Ovary (tissue), 9 donors: ENCODE measurements around the gene EYS. TPM values are rescaled to one million over a fixed set of nuclear protein-coding genes. Genes with fewer than 3 reads are reported as not detected.

Experiments
- DNase-seq, 5 donors: peaks; one replicate each; pipeline ENCODE4 v3.0.0-alpha.2; 2019 to 2020
- H3K27ac ChIP-seq, 2 donors: fragments of 200-600 bp; one replicate each; pipeline versions ENCODE4 v1.5.1 to v1.8.0; 2019 to 2022
- H3K27me3 ChIP-seq: fragments of 200-600 bp; one replicate; pipeline ENCODE4 v1.8.0; 2022
- H3K36me3 ChIP-seq: fragments of 200-600 bp; sonication (generic); one replicate; pipeline ENCODE4 v1.5.1; 2019
- H3K4me1 ChIP-seq: one replicate; pipeline ENCODE4 v1.8.1; 2013; ENCODE audit warnings: mild to moderate bottlenecking, moderate library complexity; ENCODE audit not compliant: insufficient read depth
- H3K4me3 ChIP-seq: fragments of 200-600 bp; sonication (generic); one replicate; pipeline ENCODE4 v1.5.1; 2017
- H3K9me3 ChIP-seq, 2 donors: fragments of 200-600 bp in 1 of 2; sonication (generic) in 1 of 2; one replicate each; pipeline versions ENCODE4 v1.5.1 to v1.8.1; 2013 to 2019; ENCODE audit warnings: mild to moderate bottlenecking in 1 of 2, moderate library complexity in 1 of 2
- CTCF ChIP-seq, 3 donors: fragments of 450-650 bp in 2 of 3; fragments of 200-600 bp in 1 of 3; IDR thresholded peaks; one replicate each; pipeline versions ENCODE4 v1.5.1 to v1.8.0; 2016 to 2022; ENCODE audit warnings: antibody characterized with exemption in 3 of 3, mild to moderate bottlenecking in 1 of 3
- EP300 ChIP-seq: sonication (generic); formaldehyde crosslinking; IDR thresholded peaks from one replicate; pipeline ENCODE4 v1.6.1; 2017; ENCODE audit warnings: antibody characterized with exemption
- POLR2A ChIP-seq: fragments of 450-650 bp; IDR thresholded peaks from one replicate; pipeline ENCODE4 v1.6.1; 2017; ENCODE audit warnings: antibody characterized with exemption, mild to moderate bottlenecking, moderate library complexity
- WGBS, 3 donors: extraction: QIAGEN DNeasy Blood & Tissue Kit in 1 of 3; methylation state at CpG; one replicate each; pipeline versions ENCODE4 v1.1.5 to v1.1.7; 2013 to 2017; 5-methylcytosine and 5-hydroxymethylcytosine counted together
- intact Hi-C, 4 donors: fragments of 100-400 bp; cut with DNase I; formaldehyde crosslinking; loops; one replicate each; pipeline versions ENCODE4 v1.11.0 to v1.15.1; 2022 to 2023
- polyA plus RNA-seq, 2 donors: library from polyadenylated mRNA; stranded (reverse); fragments of 200-250 nt in 1 of 2; fragments of 350-450 nt in 1 of 2; fragmentation: Illumina TruSeq in 1 of 2; extraction: RNeasy Lipid Tissue Mini Kit (QIAGEN cat#74804) in 1 of 2; gene quantifications; one replicate each; pipeline ENCODE4 v1.2.3, GENCODE V29; 2013 to 2014
- total RNA-seq, 7 donors: library from RNA; depleted of rRNA in 2 of 7; stranded (reverse); fragments of >200 nt in 2 of 7; fragmentation: NEBNext Ultra II Directional in 3 of 7; extraction: Animal tissue kit (Norgen Biotek cat#: 25700) in 3 of 7; gene quantifications; one replicate each; pipeline versions ENCODE4 v1.1.0 to v1.2.4, GENCODE V29; 2016 to 2023
- donor health status: DM: no; HTN: no; CAD: no; lungs with moderate emphysema.
- donor health status: DM: no; HTN: no; CAD: no.
- donor health status: Bipolar disorder and iron deficiency.
- donor health status: DM: yes; HTN: yes; CAD: no.
- donor health status: DM: no; HTN: no; CAD: no.
- donor health status: DM: yes; HTN: yes; CAD: no.

Gene EYS
- total and polyA plus RNA-seq, 9 donors: under 0.01 to 0.03 (median 0.01) TPM; not detected in 6

GRCh38 chr6:63947792-63948529 is 1759.1 kb downstream of the EYS start:
- no peaks in the 10 kb centered on the region for H3K27me3 ChIP-seq
- 69 to 75% (median 72%) methylated on average over 3 of the region's 3 CpGs for WGBS, 3 donors
- no peak overlapping the region for H3K4me3 ChIP-seq
- no peak overlapping the region for H3K27ac ChIP-seq
- intact Hi-C loops: no loop called here
- no peaks in the 10 kb centered on the region for H3K9me3 ChIP-seq
- no peaks in the 10 kb centered on the region for H3K4me1 ChIP-seq
- no peaks in the 10 kb centered on the region for H3K36me3 ChIP-seq
- DNase-seq: no peak
- TF ChIP-seq POLR2A (no peak), EP300 (no peak), CTCF (IDR thresholded peaks at IDR 0.05) (no peak)

DNA sequence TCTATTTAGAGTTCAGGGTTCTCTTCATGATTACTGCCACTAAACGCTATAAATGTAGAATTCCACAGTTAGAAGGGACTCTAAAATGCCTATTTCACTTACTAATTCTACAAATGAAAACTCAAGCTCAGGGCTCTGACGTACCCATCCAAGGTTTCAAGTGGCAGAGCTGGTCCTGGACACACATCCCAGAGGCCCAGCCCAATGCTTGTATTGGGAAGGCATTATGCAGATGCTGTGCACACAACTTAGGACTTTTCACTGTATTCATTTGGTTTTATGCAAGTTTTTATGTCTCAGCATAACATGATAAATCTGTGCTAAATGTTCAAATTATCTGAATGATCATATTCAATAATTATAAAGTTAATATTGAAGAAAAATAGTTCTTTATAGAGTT is 1761.0 kb downstream of the EYS start:
- 71 to 89% (median 82%) methylated on average over 2 of the region's 2 CpGs for WGBS, 3 donors
- intact Hi-C loops: no loop called here
- Histone ChIP-seq H3K4me3 (no peak overlapping the region), H3K27ac (no peak overlapping the region), H3K9me3 (no peaks in the 10 kb centered on the region), H3K27me3 (no peaks in the 10 kb centered on the region), H3K4me1 (no peaks in the 10 kb centered on the region), H3K36me3 (no peaks in the 10 kb centered on the region)
- no peak for TF ChIP-seq EP300
- no peak for TF ChIP-seq CTCF (IDR thresholded peaks at IDR 0.05)
- TF ChIP-seq POLR2A: no peak
- no peak for DNase-seq

GRCh38 chr6:63943826-63944225 is 1763.2 kb downstream of the EYS start:
- intact Hi-C loops: no loop called here
- Histone ChIP-seq H3K4me1 (no peaks in the 10 kb centered on the region), H3K36me3 (no peaks in the 10 kb centered on the region), H3K9me3 (no peaks in the 10 kb centered on the region), H3K4me3 (no peak overlapping the region), H3K27ac (no peak overlapping the region), H3K27me3 (no peaks in the 10 kb centered on the region)
- no peak for DNase-seq
- no peak for TF ChIP-seq CTCF (IDR thresholded peaks at IDR 0.05)
- no peak for TF ChIP-seq EP300
- no peak for TF ChIP-seq POLR2A
- 93 to 97% (median 95%) methylated on average over 1 of the region's 1 CpG for WGBS, 3 donors

GRCh38 chr6:63941747-63942470 is 1765.1 kb downstream of the EYS start:
- Histone ChIP-seq H3K36me3 (no peaks in the 10 kb centered on the region), H3K4me1 (no peaks in the 10 kb centered on the region), H3K4me3 (no peak overlapping the region), H3K9me3 (no peaks in the 10 kb centered on the region), H3K27me3 (no peaks in the 10 kb centered on the region), H3K27ac (no peak overlapping the region)
- TF ChIP-seq EP300 (no peak), CTCF (IDR thresholded peaks at IDR 0.05) (no peak), POLR2A (no peak)
- intact Hi-C loops: no loop called here
- 78 to 89% (median 88%) methylated on average over 2 of the region's 2 CpGs for WGBS, 3 donors
- DNase-seq: no peak
